ENCODE data around the gene ENAM. TPM values are rescaled to one million over a fixed set of nuclear protein-coding genes. Genes with fewer than 3 reads are reported as not detected.

The ENAM gene
- total and polyA plus RNA-seq, 2 of the 8 experiments (the other 6 are each of a cell fraction or from before 2014, with no cell fraction given): not detected

DNA sequence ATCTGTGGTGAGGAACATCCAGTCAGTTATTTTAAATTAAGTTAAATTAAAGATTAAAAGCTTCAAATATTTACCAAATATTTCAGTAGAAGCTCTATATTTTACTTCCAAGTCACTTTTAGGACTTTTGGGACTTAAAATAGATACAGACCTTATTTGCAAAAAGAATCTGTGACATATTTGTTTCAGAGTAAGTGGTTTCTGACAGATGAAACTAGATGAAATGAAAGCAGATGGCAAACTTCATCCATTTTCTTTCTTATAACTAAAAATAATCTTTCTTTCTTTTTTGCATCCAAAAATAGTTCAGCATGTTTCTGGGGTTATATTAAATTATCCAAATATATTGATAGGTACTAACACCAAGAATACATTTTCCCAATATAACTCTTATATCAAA, 53.2 kb downstream of the ENAM start:
- Histone ChIP-seq H3K4me1 (replicated peaks in 1 of 4; ENCODE audit: control insufficient read depth in 3 of 4, insufficient read depth in 4 of 4, low read length in 3 of 4) (no peaks in the 10 kb centered on the region), H4K20me1 (replicated peaks in 1 of 2; ENCODE audit: control insufficient read depth in 1 of 2, insufficient read depth in 2 of 2, low read length in 2 of 2) (no peaks in the 10 kb centered on the region), H3K14ac (ENCODE audit: insufficient read length) (no peak overlapping the region), H3K79me1 (ENCODE audit: low read depth, low read length) (no peaks in the 10 kb centered on the region), H4K8ac (ENCODE audit: extremely low read depth, insufficient read depth, low read length) (no peak overlapping the region), H3K9me3 (ENCODE audit: insufficient read depth in 2 of 2, low read depth in 1 of 2, low read length in 1 of 2) (no peaks in the 10 kb centered on the region), H3K27me3 (replicated peaks in 1 of 4; ENCODE audit: control insufficient read depth in 3 of 4, extremely low read depth in 1 of 4, insufficient read depth in 3 of 4, low read length in 3 of 4) (no peaks in the 10 kb centered on the region), H3K4ac (replicated peaks; ENCODE audit: insufficient read length, low read depth, low read length) (no peak overlapping the region), H3K18ac (ENCODE audit: extremely low read depth, low read length) (no peak overlapping the region), H2BK12ac (ENCODE audit: low read depth, low read length) (no peak overlapping the region), H3K79me2 (ENCODE audit: control insufficient read depth in 1 of 2, insufficient read depth in 2 of 2, low read length in 2 of 2) (no peaks in the 10 kb centered on the region), H2BK15ac (ENCODE audit: low read length) (no peak overlapping the region), H2BK120ac (replicated peaks; ENCODE audit: low read depth, low read length) (no peak overlapping the region), H3K23me2 (ENCODE audit: low read depth, low read length) (no peaks in the 10 kb centered on the region), H2AFZ (ENCODE audit: low read length) (no peak overlapping the region), H4K5ac (ENCODE audit: insufficient read length, low read depth, low read length) (no peak overlapping the region), H2BK5ac (ENCODE audit: low read depth, low read length) (no peak overlapping the region), H4K91ac (replicated peaks; ENCODE audit: insufficient read length, low read length) (no peak overlapping the region), H3K4me2 (ENCODE audit: insufficient read depth in 1 of 2, low read depth in 2 of 2, low read length in 2 of 2) (no peak overlapping the region), H3K23ac (ENCODE audit: insufficient read length) (no peak overlapping the region), H2BK20ac (ENCODE audit: low read length) (no peak overlapping the region), H3K27ac (ENCODE audit: low read depth, low read length) (no peak overlapping the region), H2AK5ac (ENCODE audit: low read depth, low read length) (no peak overlapping the region), H3K36me3 (ENCODE audit: control insufficient read depth in 2 of 4, insufficient read depth in 4 of 4, low read length in 3 of 4) (no peaks in the 10 kb centered on the region), H3K9ac (replicated peaks in 1 of 4; ENCODE audit: extremely low read depth in 1 of 4, low read depth in 3 of 4, low read length in 3 of 4) (no peak overlapping the region), H3K56ac (replicated peaks; ENCODE audit: insufficient read length, low read depth, low read length) (no peak overlapping the region), H3K4me3 (ENCODE audit: extremely low read depth in 1 of 4, insufficient read depth in 2 of 4, low read depth in 3 of 4, low read length in 4 of 4) (no peak overlapping the region)
- no peak for FAIRE-seq
- TF ChIP-seq SP4 (IDR thresholded peaks at IDR 0.05; ENCODE audit: low read length) (no peak), ASH2L (IDR thresholded peaks at IDR 0.05; ENCODE audit: low read length) (no peak), RBBP5 (IDR thresholded peaks at IDR 0.05; ENCODE audit: borderline replicate concordance, low read depth, low read length) (no peak), GABPA (IDR thresholded peaks at IDR 0.05; ENCODE audit: borderline replicate concordance, insufficient read depth, low read length) (no peak), SP1 (IDR thresholded peaks at IDR 0.05; ENCODE audit: low read depth, low read length) (no peak), SIN3A (conservative IDR thresholded peaks at IDR 0.05 in 1 of 2, IDR thresholded peaks at IDR 0.05 in 1 of 2; ENCODE audit: low read depth in 1 of 2, low read length in 2 of 2) (no peak), KDM1A (IDR thresholded peaks at IDR 0.05; ENCODE audit: borderline replicate concordance, low read length) (no peak), KDM5A (IDR thresholded peaks at IDR 0.05; ENCODE audit: low read length) (no peak), BACH1 (IDR thresholded peaks at IDR 0.05; ENCODE audit: low read length) (no peak), MAFK (IDR thresholded peaks at IDR 0.05; ENCODE audit: low read depth, low read length) (no peak), CHD1 (IDR thresholded peaks at IDR 0.05; ENCODE audit: low read depth, low read length) (no peak)
- TF ChIP-seq, protein P1, sequence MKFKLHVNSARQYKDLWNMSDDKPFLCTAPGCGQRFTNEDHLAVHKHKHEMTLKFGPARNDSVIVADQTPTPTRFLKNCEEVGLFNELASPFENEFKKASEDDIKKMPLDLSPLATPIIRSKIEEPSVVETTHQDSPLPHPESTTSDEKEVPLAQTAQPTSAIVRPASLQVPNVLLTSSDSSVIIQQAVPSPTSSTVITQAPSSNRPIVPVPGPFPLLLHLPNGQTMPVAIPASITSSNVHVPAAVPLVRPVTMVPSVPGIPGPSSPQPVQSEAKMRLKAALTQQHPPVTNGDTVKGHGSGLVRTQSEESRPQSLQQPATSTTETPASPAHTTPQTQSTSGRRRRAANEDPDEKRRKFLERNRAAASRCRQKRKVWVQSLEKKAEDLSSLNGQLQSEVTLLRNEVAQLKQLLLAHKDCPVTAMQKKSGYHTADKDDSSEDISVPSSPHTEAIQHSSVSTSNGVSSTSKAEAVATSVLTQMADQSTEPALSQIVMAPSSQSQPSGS (IDR thresholded peaks at IDR 0.05; ENCODE audit: low read length): no peak
- POLR2A ChIA-PET (ENCODE audit: partially characterized antibody): no interaction called here
- no peak for DNase-seq (ENCODE audit: low read depth in 1 of 2, low spot score in 2 of 2)
- CTCF ChIA-PET (ENCODE audit: partially characterized antibody): no interaction called here

Measured in H1 (cell line).